H54 (cell line): ENCODE results near the gene GLE1.

Experiments used
- DNase-seq: peaks from one replicate; pipeline ENCODE4 v3.0.0; 2011; ENCODE audit warnings: low spot score, mixed read lengths; ENCODE audit not compliant: insufficient read length
- FAIRE-seq: peaks from 3 replicates; lab custom pipeline; 2011; peaks lifted over from hg19 to GRCh38; lab: Jason Lieb, UNC
- POLR2A ChIP-seq: IDR thresholded peaks from 2 replicates; pipeline ENCODE4 v1.6.1; 2011; ENCODE audit warnings: low read depth, mild to moderate bottlenecking, low read length

The GLE1 gene

DNA sequence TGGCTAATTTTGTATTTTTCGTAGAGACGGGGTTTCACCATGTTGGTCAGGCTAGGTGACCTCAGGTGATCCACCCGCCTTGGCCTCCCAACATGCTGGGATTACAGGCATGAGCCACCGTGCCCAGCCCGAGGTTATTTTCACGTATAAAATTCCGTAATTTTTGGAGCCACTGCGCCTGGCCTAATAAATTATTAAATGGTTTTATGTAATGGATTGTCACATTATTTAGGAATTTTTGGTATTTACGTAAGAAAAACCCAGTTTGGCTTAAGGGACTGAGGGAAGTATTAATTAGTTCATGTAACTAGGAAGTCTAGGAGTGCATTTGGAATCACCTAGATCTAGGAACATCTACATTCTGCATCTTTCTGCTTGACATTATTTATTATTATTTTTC is 8.3 kb downstream of the GLE1 start:
- no peak for FAIRE-seq
- no peak for TF ChIP-seq POLR2A
- no peak for DNase-seq

DNA sequence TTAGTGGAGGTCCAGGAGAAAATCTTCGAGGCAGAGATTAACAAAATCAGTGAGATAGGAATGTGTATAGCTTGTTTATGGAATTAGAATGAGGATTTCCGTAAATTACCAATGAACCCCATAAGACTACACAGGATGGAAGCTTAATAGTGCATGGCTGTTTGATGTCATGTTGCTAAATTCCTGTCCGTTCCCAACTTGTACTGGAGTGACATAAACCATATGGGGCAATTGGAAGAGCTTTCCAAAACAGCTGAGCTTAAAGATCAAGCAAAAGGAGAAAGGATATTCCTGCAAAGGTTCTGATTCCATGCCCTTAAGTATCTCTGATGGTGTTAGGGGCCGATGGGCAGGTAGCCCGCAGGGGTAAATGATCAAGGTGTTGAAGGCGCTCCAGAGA is 17.4 kb downstream of the GLE1 start:
- no peak for DNase-seq
- TF ChIP-seq POLR2A = no peak
- no peak for FAIRE-seq

DNA sequence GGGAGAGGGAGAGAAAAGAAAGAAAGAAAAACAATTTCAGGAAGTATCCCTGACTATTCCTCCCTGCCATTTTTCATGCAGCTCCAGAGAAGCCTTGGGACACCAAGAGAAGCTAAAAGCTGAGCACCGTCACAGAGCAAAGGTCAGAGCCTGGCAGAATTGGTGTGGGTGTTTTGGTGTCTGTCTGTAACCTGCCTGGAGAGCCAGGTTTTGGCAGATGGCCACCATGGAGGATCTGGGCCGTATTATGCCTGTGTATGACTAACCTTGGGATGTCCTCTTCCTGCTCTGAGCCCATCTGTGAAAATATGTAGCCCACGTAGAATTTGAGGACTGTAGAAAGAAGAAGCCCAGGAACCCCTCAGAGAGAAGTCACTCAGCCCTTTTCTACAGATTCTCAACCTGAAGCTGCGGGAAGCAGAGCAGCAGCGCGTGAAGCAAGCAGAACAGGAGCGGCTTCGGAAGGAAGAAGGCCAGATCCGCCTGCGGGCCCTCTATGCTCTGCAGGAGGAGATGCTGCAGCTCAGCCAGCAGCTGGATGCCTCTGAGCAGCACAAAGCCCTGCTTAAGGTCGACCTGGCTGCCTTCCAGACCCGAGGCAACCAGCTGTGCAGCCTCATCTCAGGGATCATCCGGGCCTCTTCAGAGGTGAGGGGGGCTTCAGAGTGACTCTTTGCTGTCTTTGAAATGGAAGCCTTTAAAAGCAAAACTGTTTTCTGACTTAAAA is 18.8 kb downstream of the GLE1 start:
- TF ChIP-seq POLR2A = no peak
- no peak for FAIRE-seq
- DNase-seq = no peak

DNA sequence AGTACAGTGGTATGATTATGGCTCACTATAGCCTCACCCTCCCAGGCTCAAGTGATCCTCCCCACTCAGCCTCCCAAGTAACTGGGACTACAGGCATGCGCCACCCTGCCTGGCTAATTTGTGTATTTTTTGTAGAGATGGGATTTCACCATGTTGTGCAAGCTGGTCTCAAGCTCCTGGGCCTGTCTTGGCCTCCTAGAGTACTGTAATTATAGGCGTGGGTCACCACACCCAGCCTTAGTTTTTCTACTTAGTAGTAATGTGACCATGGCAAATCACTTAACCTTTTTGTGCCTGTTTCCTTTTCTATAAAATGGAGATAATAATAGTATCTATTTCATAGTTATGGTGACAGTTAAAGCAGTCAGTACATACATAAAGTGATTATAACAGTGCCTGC is 22.2 kb downstream of the GLE1 start:
- DNase-seq (no peak), FAIRE-seq (no peak)
- no peak for TF ChIP-seq POLR2A

DNA sequence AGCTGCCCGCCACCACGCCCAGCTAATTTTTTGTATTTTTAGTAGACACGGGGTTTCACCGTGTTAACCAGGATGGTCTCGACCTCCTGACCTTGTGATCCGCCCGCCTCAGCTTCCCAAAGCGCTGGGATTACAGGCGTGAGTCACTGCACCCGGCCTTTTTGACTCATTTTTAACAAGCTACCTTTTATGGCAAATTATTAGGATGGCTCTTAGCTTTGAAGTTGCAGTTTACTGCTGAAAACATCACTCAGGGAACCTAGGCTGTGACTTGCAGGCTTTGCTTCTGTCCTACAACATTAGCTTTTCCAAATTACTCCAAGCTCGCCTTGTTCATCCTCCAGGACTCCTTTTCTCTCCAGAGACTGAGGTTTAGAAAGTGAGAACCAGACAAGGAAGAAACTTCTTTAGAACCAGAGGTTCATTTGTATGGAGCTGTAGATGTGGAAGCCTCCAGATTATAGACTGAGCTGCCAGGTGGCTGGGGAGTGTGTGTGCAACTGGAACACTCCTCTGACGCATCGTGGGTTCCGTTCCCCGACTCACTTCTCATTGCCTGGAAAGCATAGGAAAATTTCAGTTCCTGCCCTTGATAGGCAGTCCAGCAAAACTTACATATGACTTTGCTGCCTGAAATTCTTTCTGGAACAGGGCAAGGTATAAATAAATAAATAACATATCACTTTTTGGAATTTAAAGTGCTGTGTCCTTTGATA is 24.1 kb downstream of the GLE1 start:
- DNase-seq (no peak), FAIRE-seq (no peak)
- no peak for TF ChIP-seq POLR2A

DNA sequence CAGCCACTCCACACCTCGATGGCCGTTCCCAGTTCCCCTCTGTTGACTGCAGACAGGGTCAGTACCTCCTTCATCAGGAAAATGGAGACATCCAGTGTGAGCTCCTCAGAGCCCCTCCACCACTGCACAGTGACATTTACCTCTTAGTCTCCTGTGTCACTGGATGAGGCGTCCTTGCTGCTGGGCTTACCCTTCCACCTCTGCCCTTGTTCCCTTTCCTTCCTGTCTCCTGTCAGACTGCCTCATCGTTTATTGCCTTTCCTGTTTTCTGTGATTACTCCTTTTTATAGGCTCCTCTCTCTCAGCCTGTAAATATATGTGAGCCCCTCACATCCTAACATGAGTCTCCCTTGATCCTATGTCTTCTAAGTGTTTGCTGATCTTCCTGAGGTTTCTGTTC is 24.7 kb downstream of the GLE1 start:
- no peak for DNase-seq
- TF ChIP-seq POLR2A = no peak
- no peak for FAIRE-seq

DNA sequence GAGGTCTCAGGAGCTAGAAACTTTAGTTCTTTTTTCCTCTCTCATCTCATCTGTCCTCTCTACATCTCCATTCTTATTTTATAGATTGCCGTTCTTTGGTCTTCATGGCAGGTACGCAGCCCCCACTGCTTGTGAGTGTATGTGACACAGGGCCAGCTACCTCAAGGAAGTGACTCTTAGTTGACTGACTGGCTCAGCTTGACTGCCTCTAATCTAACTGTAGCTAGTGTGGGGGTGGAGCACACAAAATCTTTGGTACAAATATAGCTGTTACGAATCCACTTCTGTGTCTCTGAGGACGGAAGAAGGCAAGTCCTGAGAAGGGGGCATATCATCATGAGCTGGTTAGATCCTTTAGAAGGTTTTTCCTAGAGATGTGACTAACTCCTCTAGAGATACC is 28.1 kb downstream of the GLE1 start:
- DNase-seq (no peak), FAIRE-seq (no peak)
- TF ChIP-seq POLR2A = no peak

DNA sequence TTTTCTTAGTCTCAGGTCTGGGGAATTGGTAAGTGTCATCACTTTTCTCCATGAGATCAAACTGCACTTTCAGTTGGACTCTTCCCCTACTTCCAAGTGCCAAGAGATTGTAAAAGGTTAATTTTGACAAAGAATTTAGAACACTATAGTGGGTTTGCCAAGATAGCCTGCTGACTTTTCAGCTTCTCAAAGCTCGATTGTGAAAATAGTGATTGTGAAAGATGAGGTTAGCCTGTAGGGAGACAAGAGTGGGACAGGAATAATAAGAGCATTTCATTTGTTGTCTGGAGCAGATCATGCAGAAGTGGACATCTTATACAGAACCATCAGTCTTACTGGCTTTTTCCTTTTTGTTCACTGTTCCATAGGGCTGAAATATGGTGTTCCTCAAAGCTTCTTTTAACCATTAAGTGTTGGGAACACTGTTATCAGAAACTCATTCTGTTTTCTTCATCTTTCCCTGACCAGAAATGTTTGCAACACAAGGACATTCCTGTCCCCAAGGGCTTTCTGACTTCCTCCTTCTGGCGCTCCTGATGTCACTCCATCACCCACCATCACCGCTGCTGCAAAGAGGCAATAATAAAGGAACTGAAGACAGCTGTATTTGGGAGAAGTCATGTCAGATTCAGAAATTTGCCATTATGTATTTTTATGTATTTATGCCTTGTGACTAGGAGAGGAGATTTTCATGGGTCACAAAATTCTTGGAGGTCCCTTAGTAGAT is 36.3 kb downstream of the GLE1 start:
- FAIRE-seq = no peak
- no peak for TF ChIP-seq POLR2A
- no peak for DNase-seq

DNA sequence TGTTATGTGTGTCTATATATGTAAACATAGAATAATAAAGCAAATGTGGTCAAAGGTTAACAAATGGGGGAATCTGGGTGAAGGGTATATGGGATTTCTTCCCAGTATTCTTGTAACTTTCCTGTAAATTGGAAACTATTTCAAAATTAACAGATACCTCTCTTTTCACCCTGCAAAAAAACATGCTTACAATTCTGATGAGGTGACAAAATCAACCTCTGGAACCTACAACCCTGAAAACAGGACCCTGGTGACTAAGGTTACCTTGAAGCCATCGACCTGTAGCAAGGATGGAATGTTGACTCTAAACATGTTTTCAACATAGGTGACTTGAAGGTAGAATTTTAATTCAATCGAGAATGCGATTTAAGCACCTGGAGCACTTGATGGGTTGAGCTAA is 42.0 kb downstream of the GLE1 start:
- TF ChIP-seq POLR2A = no peak
- FAIRE-seq (no peak), DNase-seq (no peak)

DNA sequence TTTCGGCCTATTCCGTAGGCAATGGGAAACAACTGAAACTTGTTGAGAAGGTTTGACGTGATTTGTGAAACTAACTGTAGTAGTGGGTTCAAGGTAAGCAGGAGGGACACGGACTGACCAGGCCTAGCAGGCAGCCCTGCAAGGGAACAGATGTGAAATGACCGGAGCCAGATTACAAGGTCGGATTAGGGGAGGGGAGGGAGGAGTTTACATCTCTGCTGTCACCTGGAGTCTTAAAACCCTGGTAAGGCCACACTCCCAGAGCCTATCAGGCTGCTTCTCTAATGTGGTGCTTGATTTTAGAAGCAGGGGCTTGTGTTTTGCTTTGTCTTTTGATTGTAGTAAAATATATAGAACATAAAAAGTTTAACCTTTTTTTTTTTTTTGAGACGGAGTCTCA is 44.4 kb downstream of the GLE1 start:
- TF ChIP-seq POLR2A = no peak
- FAIRE-seq = no peak

DNA sequence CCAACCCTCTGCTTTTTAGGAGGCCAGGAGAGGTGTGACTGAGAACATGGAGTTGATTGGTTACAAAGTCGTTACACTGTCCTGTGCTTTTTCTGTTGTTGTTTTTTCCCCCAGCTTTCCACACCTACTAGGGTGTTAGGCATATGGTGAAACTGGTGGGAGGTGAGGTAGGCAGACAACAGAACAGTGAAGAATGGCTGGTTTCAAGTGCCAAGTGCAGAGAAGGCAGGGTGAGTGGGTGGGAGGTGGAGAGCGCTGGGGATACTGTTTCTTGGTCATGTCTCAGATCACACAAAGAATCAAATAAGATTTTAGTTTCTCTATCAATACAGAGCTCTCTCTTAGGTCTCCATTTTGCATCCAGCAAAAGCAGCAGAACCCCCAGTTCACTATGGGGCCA is 45.7 kb downstream of the GLE1 start:
- no peak for FAIRE-seq

More for the DNA sequence above, 44.4 kb downstream of the GLE1 start:
- no peak for DNase-seq

DNA sequence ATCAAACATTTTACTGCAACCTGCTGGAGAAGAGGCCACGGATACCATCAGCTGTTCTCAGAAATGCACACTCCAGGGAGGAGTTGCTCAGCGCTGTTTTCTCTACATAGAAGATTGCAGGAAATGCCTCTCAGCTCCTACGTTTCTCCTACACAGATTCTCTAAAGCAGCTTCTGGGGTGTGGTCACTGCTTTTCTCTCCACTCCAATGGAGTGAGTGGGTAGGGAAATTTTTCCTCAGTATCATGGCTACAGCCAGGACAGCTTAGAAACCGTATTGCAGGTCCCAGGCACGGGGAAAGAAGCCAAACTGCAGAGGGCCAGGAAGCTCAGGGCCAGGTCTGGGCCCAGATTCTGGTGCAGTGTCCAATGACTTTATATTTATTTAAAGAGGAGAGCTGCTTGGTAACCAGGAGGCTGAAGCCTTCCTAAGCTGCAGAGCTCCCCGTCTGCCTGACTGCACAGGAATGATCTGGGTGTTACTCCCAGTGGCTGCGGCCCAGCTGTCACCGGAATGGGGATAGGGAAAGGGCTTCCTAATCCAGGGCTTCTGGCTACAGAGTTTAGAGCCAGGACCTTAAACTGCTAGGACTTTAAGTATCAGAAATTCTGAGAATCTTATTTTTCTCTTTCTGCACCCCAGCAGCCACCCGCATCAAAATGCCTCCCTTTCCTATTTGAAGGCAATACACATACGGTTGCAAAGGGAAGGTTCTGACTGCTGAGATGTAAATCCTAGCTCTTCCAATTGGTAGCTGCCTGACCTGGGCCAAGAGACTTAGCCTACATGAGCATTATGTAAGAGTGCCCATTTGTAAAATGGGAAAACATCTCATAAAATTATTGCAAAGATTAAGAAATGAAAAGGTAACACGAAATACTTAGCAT is 46.5 kb downstream of the GLE1 start:
- DNase-seq (no peak), FAIRE-seq (no peak)
- no peak; the same call in 1 of the 2 replicates for TF ChIP-seq POLR2A

More for the DNA sequence above, 45.7 kb downstream of the GLE1 start:
- no peak for DNase-seq
- TF ChIP-seq POLR2A = no peak

DNA sequence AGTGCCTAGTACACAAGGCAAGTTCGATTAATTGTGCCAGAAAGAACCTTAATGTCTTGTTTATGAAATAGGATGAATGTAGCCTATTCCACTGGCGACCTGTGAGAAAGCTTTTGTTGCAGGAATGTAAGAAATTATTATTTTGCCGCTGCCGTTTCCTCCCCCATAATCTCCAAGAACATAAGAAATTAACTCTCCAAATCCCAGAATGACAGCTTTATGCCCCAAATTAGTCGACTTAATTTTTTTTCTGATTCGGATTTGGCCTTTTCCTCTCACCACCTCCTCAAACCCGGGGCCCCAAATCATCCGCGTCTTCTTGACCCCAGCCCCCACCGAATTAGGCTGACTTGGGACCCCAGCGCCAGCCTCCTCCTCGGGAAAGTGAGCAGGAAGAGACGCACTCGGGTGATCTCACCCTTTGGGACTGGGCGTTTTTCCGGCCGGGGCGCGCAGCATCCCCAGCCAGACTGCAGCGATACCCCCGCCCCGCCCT is 47.2 kb downstream of the GLE1 start:
- no peak for TF ChIP-seq POLR2A
- DNase-seq = no peak
- no peak for FAIRE-seq
